ENCODE results near the gene HUS1. TPM values are rescaled to one million over a fixed set of nuclear protein-coding genes. Genes with fewer than 3 reads are reported as not detected.
A peak's percentile ranks its signal among the peaks of the same experiment; 100 is the strongest.
"Not testable (repeated sequence)": the region's sequence is repeated elsewhere in the genome, so short reads cannot be mapped to it uniquely, and the experiment has no call there.

HUS1 gene
- total RNA-seq, 1 donor = 12.9 TPM

- not testable (repeated sequence) for DNase-seq (ENCODE audit: low read depth in 2 of 3, low spot score in 2 of 3)
Observed at GRCh38 chr7:47980648-47981047, 1.2 kb upstream of the HUS1 start.

- no peak for DNase-seq (ENCODE audit: low read depth in 2 of 3, low spot score in 2 of 3)
Observed at GRCh38 chr7:47979832-47980181, 392 bp upstream of the HUS1 start.

GRCh38 chr7:47978790-47979144, 648 bp downstream of the HUS1 start:
- no peak for DNase-seq (ENCODE audit: low read depth in 2 of 3, low spot score in 2 of 3)

- no peak for DNase-seq (ENCODE audit: low read depth in 2 of 3, low spot score in 2 of 3)
Observed at GRCh38 chr7:47973739-47974138, 5.7 kb downstream of the HUS1 start.

- no peak for DNase-seq (ENCODE audit: low read depth in 2 of 3, low spot score in 2 of 3)
Observed at GRCh38 chr7:47970761-47971160, 8.7 kb downstream of the HUS1 start.

- peak in 2 of 3 donors; percentile 55 to 69 for DNase-seq (ENCODE audit: low read depth in 2 of 3, low spot score in 2 of 3)
Observed at GRCh38 chr7:47968847-47969774, 10.3 kb downstream of the HUS1 start.

GRCh38 chr7:47967708-47968107, 11.7 kb downstream of the HUS1 start:
- DNase-seq (ENCODE audit: low read depth in 2 of 3, low spot score in 2 of 3) = no peak

- no peak for DNase-seq (ENCODE audit: low read depth in 2 of 3, low spot score in 2 of 3)
Observed at GRCh38 chr7:47967123-47967522, 12.3 kb downstream of the HUS1 start.

GRCh38 chr7:47965456-47965855, 14.0 kb downstream of the HUS1 start:
- peak in 1 of 3 donors; percentile 41 for DNase-seq (ENCODE audit: low read depth in 2 of 3, low spot score in 2 of 3)

GRCh38 chr7:47962262-47962661, 17.2 kb downstream of the HUS1 start:
- DNase-seq (ENCODE audit: low read depth in 2 of 3, low spot score in 2 of 3) = no peak

- DNase-seq (ENCODE audit: low read depth in 2 of 3, low spot score in 2 of 3) = no peak
Observed at GRCh38 chr7:47957156-47957555, 22.3 kb downstream of the HUS1 start.

- DNase-seq (ENCODE audit: low read depth in 2 of 3, low spot score in 2 of 3) = no peak
Observed at GRCh38 chr7:47956220-47956619, 23.2 kb downstream of the HUS1 start.

- DNase-seq (ENCODE audit: low read depth in 2 of 3, low spot score in 2 of 3) = no peak
Observed at GRCh38 chr7:47954231-47954911, 25.0 kb downstream of the HUS1 start.

- no peak for DNase-seq (ENCODE audit: low read depth in 2 of 3, low spot score in 2 of 3)
Observed at GRCh38 chr7:47953822-47954221, 25.6 kb downstream of the HUS1 start.

- DNase-seq (ENCODE audit: low read depth in 2 of 3, low spot score in 2 of 3) = no peak
Observed at GRCh38 chr7:47952224-47952623, 27.2 kb downstream of the HUS1 start.

- no peak for DNase-seq (ENCODE audit: low read depth in 2 of 3, low spot score in 2 of 3)
Observed at GRCh38 chr7:47951374-47951773, 28.0 kb downstream of the HUS1 start.

GRCh38 chr7:47950714-47951113, 28.7 kb downstream of the HUS1 start:
- no peak for DNase-seq (ENCODE audit: low read depth in 2 of 3, low spot score in 2 of 3)

GRCh38 chr7:47949703-47950102, 29.7 kb downstream of the HUS1 start:
- DNase-seq (ENCODE audit: low read depth in 2 of 3, low spot score in 2 of 3) = no peak

GRCh38 chr7:47948141-47948790, 31.1 kb downstream of the HUS1 start, which contains the start of gene PKD1L1:
TSS of gene PKD1L1 (minus strand) at chr7:47948466. CDS start at chr7:47948440, 26 bp downstream.
- no peak for DNase-seq (ENCODE audit: low read depth in 2 of 3, low spot score in 2 of 3)

GRCh38 chr7:47947355-47947749, 32.1 kb downstream of the HUS1 start:
- no peak for DNase-seq (ENCODE audit: low read depth in 2 of 3, low spot score in 2 of 3)

GRCh38 chr7:47946581-47947354, 32.6 kb downstream of the HUS1 start:
- DNase-seq (ENCODE audit: low read depth in 2 of 3, low spot score in 2 of 3) = no peak

Data from hematopoietic multipotent progenitor cell (in vitro differentiated cells).